ENCODE data around the gene EMCN.

- TF ChIP-seq CTCF (IDR thresholded peaks at IDR 0.05) (no peak), EZH2 (IDR thresholded peaks at IDR 0.05; ENCODE audit: borderline replicate concordance, insufficient read depth, low read depth, low read length, poor library complexity, severe bottlenecking) (no peak)
These were observed 48.3 kb downstream of the EMCN start for GRCh38 chr4:100469555-100469954.
